Measurements from ENCODE around the gene STK24.

Gene STK24

GRCh38 chr13:98524793-98525192 lies 52.1 kb downstream of the STK24 start:
- H3K4me3 ChIP-seq (ENCODE audit: low read depth, low read length), result no peak overlapping the region
- no peak overlapping the region for H3K27ac ChIP-seq
- no peak for DNase-seq
- no peaks in the 10 kb centered on the region for H3K27me3 ChIP-seq (ENCODE audit: insufficient read depth, low read depth, severe bottlenecking)
- peaks cover 5% of the 10 kb centered on the region for H3K36me3 ChIP-seq
- H3K9me3 ChIP-seq (ENCODE audit: severe bottlenecking), result no peaks in the 10 kb centered on the region
- TF ChIP-seq CTCF (IDR thresholded peaks at IDR 0.05; ENCODE audit: low read depth, low read length), result no peak

- H3K36me3 ChIP-seq, result peaks cover 5% of the 10 kb centered on the region
- no peak overlapping the region for H3K27ac ChIP-seq
- no peaks in the 10 kb centered on the region for H3K27me3 ChIP-seq (ENCODE audit: insufficient read depth, low read depth, severe bottlenecking)
- no peak overlapping the region for H3K4me3 ChIP-seq (ENCODE audit: low read depth, low read length)
- H3K9me3 ChIP-seq (ENCODE audit: severe bottlenecking), result no peaks in the 10 kb centered on the region
- no peak for DNase-seq
- no peak for TF ChIP-seq CTCF (IDR thresholded peaks at IDR 0.05; ENCODE audit: low read depth, low read length)
Measured at GRCh38 chr13:98524391-98524790, 52.5 kb downstream of the STK24 start.

DNA sequence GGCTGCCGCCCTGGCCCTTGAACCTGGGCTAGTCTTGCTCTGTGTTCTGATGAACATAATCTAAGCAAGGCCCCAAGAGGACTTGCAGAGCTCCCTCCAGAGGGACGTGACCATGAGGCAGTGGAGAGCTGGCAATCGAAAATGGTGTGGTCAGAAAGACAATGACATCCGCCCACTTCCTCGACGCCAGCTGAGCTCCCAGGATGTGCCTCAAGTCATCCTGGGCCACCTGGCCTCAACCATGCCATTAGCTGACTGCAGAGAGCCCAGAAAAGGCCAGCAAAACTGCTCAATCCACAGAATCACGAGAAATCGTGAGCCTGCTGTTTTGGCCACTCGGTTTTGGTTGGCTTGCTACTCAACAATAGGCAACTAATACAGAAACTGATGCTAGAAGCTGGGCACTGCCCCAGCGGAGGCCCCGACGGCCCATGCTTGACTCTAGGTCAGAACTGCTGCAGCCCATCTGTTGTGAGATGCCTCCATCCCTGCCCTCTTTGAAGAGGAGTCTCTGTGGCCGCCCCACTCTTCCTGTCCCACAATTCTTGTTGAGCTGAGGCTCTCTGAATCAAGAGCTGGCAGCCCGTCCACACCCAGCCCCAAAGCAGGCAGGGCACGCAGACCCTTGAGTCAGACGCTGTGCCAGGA lies 53.3 kb downstream of the STK24 start:
- Histone ChIP-seq H3K4me3 (ENCODE audit: low read depth, low read length) (no peak overlapping the region), H3K27me3 (ENCODE audit: insufficient read depth, low read depth, severe bottlenecking) (no peaks in the 10 kb centered on the region), H3K36me3 (peaks cover 7% of the 10 kb centered on the region), H3K9me3 (ENCODE audit: severe bottlenecking) (no peaks in the 10 kb centered on the region), H3K27ac (no peak overlapping the region)
- no peak for TF ChIP-seq CTCF (IDR thresholded peaks at IDR 0.05; ENCODE audit: low read depth, low read length)
- no peak for DNase-seq

- peaks cover 19% of the 10 kb centered on the region for H3K36me3 ChIP-seq
- no peak overlapping the region for H3K4me3 ChIP-seq (ENCODE audit: low read depth, low read length)
- H3K9me3 ChIP-seq (ENCODE audit: severe bottlenecking), result no peaks in the 10 kb centered on the region
- H3K27me3 ChIP-seq (ENCODE audit: insufficient read depth, low read depth, severe bottlenecking), result no peaks in the 10 kb centered on the region
- no peak overlapping the region for H3K27ac ChIP-seq
- no peak for DNase-seq
- no peak for TF ChIP-seq CTCF (IDR thresholded peaks at IDR 0.05; ENCODE audit: low read depth, low read length)
Measured at GRCh38 chr13:98522371-98522770, 54.5 kb downstream of the STK24 start.

- no peak overlapping the region for H3K4me3 ChIP-seq (ENCODE audit: low read depth, low read length)
- no peaks in the 10 kb centered on the region for H3K27me3 ChIP-seq (ENCODE audit: insufficient read depth, low read depth, severe bottlenecking)
- no peak for TF ChIP-seq CTCF (IDR thresholded peaks at IDR 0.05; ENCODE audit: low read depth, low read length)
- H3K36me3 ChIP-seq, result peaks cover 24% of the 10 kb centered on the region
- no peaks in the 10 kb centered on the region for H3K9me3 ChIP-seq (ENCODE audit: severe bottlenecking)
- H3K27ac ChIP-seq, result no peak overlapping the region
- DNase-seq, result no peak
Measured at GRCh38 chr13:98521461-98522247, 55.3 kb downstream of the STK24 start.
